HepG2 (cell line): Measurements from ENCODE around the gene CFAP61. TPM values are rescaled to one million over a fixed set of nuclear protein-coding genes. Genes with fewer than 3 reads are reported as not detected.

Experiments used
- ATAC-seq: fragments of 200-7000 bp; cut with Tn5 transposase; 3 replicates; pipeline ENCODE4 v1.9.1; 2020; ENCODE audit warnings: mild to moderate bottlenecking, moderate library complexity
- BruUV-seq: library from RNA; stranded (reverse); fragments of 400-500 nt; replicated peaks from 2 replicates; lab custom pipeline; 2021; lab: Mats Ljungman, UMichigan
- CTCF ChIA-PET: fragments of 300-600 bp; formaldehyde crosslinking; extraction: SDS; loops from one replicate; lab custom pipeline; 2021; ENCODE audit warnings: low total read pairs, inconsistent platforms, low intra/inter-chr PET ratio; lab: Yijun Ruan, JAX
- POLR2A ChIA-PET: fragments of 350-600 bp; sonication (Branson Sonifier 250); formaldehyde crosslinking; loops from one replicate; lab custom pipeline; 2020; ENCODE audit warnings: antibody characterized with exemption, inconsistent platforms; lab: Yijun Ruan, JAX
- DNase-seq: peaks from one replicate; pipeline ENCODE4 v3.0.0-alpha.2; 2015; ENCODE audit warnings: low spot score
- FAIRE-seq: peaks from 3 replicates; lab custom pipeline; 2011; peaks lifted over from hg19 to GRCh38; lab: Jason Lieb, UNC
- H2AFZ ChIP-seq: one replicate; pipeline ENCODE4 v1.6.1; 2011; ENCODE audit warnings: low read length, inconsistent platforms
- H3K27ac ChIP-seq: fragments of 300-600 bp; 3 replicates; pipeline ENCODE4 v1.8.0; 2011; ENCODE audit warnings: mixed run types, mild to moderate bottlenecking, mixed read lengths, low read length, inconsistent platforms; ENCODE audit not compliant: insufficient read depth; ENCODE audit errors: extremely low read length
- H3K27me3 ChIP-seq, 2 experiments: fragments of 200-600 bp in 1 of 2; 2 replicates in 1 of 2; 3 replicates in 1 of 2; pipeline versions ENCODE4 v1.6.0 to v1.8.0; 2011; ENCODE audit warnings: low read length in 2 of 2, mild to moderate bottlenecking in 2 of 2, moderate library complexity in 2 of 2, inconsistent platforms in 1 of 2; ENCODE audit not compliant: insufficient read depth in 2 of 2, control insufficient read depth in 1 of 2
- H3K36me3 ChIP-seq, 2 experiments: fragments of 200-600 bp in 1 of 2; replicated peaks in 1 of 2; 2 replicates in 1 of 2; 3 replicates in 1 of 2; pipeline versions ENCODE4 v1.5.1 to v1.8.0; 2011; ENCODE audit warnings: low read length in 2 of 2, inconsistent platforms in 1 of 2; ENCODE audit not compliant: insufficient read depth in 2 of 2, control insufficient read depth in 1 of 2
- H3K4me1 ChIP-seq: 2 replicates; pipeline ENCODE4 v1.5.1; 2012; ENCODE audit warnings: low read length, inconsistent platforms; ENCODE audit not compliant: insufficient read depth
- H3K4me2 ChIP-seq: 2 replicates; pipeline ENCODE4 v1.6.0; 2011; ENCODE audit warnings: low read depth, low read length, inconsistent platforms
- H3K4me3 ChIP-seq, 3 experiments: fragments of 200-600 bp in 1 of 3; sonication (generic), shearing (Covaris generic) in 1 of 3; replicated peaks in 1 of 3; 2 replicates each; pipeline ENCODE4 v1.5.1; 2011 to 2016; ENCODE audit warnings: low read length in 3 of 3, inconsistent platforms in 2 of 3, low read depth in 2 of 3, mild to moderate bottlenecking in 2 of 3, control low read depth in 1 of 3, mixed read lengths in 1 of 3; ENCODE audit not compliant: insufficient read depth in 1 of 3
- H3K79me2 ChIP-seq: one replicate; pipeline ENCODE4 v1.6.1; 2011; ENCODE audit warnings: low read length, inconsistent platforms; ENCODE audit not compliant: insufficient read depth
- H3K9ac ChIP-seq: 2 replicates; pipeline ENCODE4 v1.6.0; 2011; ENCODE audit warnings: mild to moderate bottlenecking, low read depth, low read length, inconsistent platforms; ENCODE audit not compliant: insufficient read depth
- H3K9me3 ChIP-seq: 2 replicates; pipeline ENCODE4 v1.5.1; 2012; ENCODE audit warnings: mild to moderate bottlenecking, low read length
- H4K20me1 ChIP-seq: 2 replicates; pipeline ENCODE4 v1.6.0; 2011; ENCODE audit warnings: inconsistent platforms, mild to moderate bottlenecking, low read length, moderate library complexity; ENCODE audit not compliant: insufficient read depth
- ATAD3A ChIP-seq: sonication (generic); formaldehyde crosslinking; IDR thresholded peaks from 2 replicates; pipeline ENCODE4 v1.4.0; 2020; ENCODE audit warnings: missing genetic modification reagents
- ATRX ChIP-seq: sonication (generic); formaldehyde crosslinking; IDR thresholded peaks from 2 replicates; pipeline ENCODE4 v1.4.0; 2020; ENCODE audit warnings: missing genetic modification reagents, borderline replicate concordance
- CEBPB ChIP-seq: IDR thresholded peaks from 2 replicates; pipeline ENCODE4 v1.6.1; 2011; ENCODE audit warnings: low read depth, low read length, improper control_type of control experiment, borderline replicate concordance
- ELF1 ChIP-seq: sonication (generic); formaldehyde crosslinking; IDR thresholded peaks from 2 replicates; pipeline ENCODE4 v1.4.0; 2020; ENCODE audit warnings: missing genetic modification reagents
- NFIB ChIP-seq: sonication (generic); formaldehyde crosslinking; IDR thresholded peaks from 2 replicates; pipeline ENCODE4 v1.9.0; 2021; ENCODE audit warnings: missing genetic modification reagents, mild to moderate bottlenecking, borderline replicate concordance
- NPAS2 ChIP-seq: sonication (generic); formaldehyde crosslinking; IDR thresholded peaks from 2 replicates; pipeline ENCODE4 v1.8.0; 2022; ENCODE audit warnings: mild to moderate bottlenecking, missing genetic modification reagents, borderline replicate concordance
- NR2F2 ChIP-seq: IDR thresholded peaks from 2 replicates; pipeline ENCODE4 v1.6.1; 2012; ENCODE audit warnings: low read depth, inconsistent platforms, borderline replicate concordance
- WIZ ChIP-seq: sonication (generic); formaldehyde crosslinking; IDR thresholded peaks from 2 replicates; pipeline ENCODE4 v1.5.1; 2020; ENCODE audit warnings: mild to moderate bottlenecking, missing genetic modification reagents
- ZNF160 ChIP-seq: sonication (generic); formaldehyde crosslinking; IDR thresholded peaks from 2 replicates; pipeline ENCODE4 v1.8.0; 2022; ENCODE audit warnings: mild to moderate bottlenecking, inconsistent platforms, missing genetic modification reagents
- ZNF329 ChIP-seq: sonication (generic); formaldehyde crosslinking; IDR thresholded peaks from 2 replicates; pipeline ENCODE4 v1.9.0; 2021; ENCODE audit warnings: low read depth, mild to moderate bottlenecking, missing genetic modification reagents
- ZNF816 ChIP-seq: sonication (generic); formaldehyde crosslinking; IDR thresholded peaks from 2 replicates; pipeline ENCODE4 v1.8.0; 2022; ENCODE audit warnings: missing genetic modification reagents, mild to moderate bottlenecking, borderline replicate concordance
- WGBS: methylation state at CpG from one replicate; pipeline ENCODE4 v1.1.6; 2017; ENCODE audit warnings: low lambda C conversion rate; 5-methylcytosine and 5-hydroxymethylcytosine counted together
- in situ Hi-C: cut with HindIII; loops from 2 replicates; pipeline ENCODE4 v1.10.0; 2017; ENCODE audit warnings: low pct_unique_long_range_greater_than_20kb; ENCODE audit not compliant: extremely low pct_ligation_motif_present
- intact Hi-C: fragments of 100-400 bp; cut with micrococcal nuclease; formaldehyde crosslinking; loops from one replicate; pipeline ENCODE4 v1.10.0; 2022; ENCODE audit not compliant: unreplicated experiment
- polyA plus RNA-seq, 8 experiments: library from polyadenylated mRNA; depleted of rRNA in 3 of 8; stranded (reverse) in 7 of 8; unstranded in 1 of 8; fragments of >200 nt; fragmentation: Illumina TruSeq in 4 of 8; extraction: Trizol in 4 of 8; gene quantifications; 2 replicates each; pipeline versions ENCODE4 v1.2.1 to v1.2.3, GENCODE V29; 2011 to 2016; ENCODE audit warnings: low read depth in 4 of 8, missing spikeins in 1 of 8, mixed read lengths in 1 of 8; ENCODE audit not compliant: insufficient read depth in 1 of 8
- total RNA-seq, 5 experiments: library from RNA; depleted of rRNA; stranded (reverse); fragments of >200 nt; fragmentation: Illumina TruSeq; extraction: Trizol; gene quantifications; 2 replicates each; pipeline ENCODE4 v1.2.3, GENCODE V29; 2016; ENCODE audit warnings: low read depth in 1 of 5
- TF ChIP-seq, protein P1 (sequence below): sonication (generic); formaldehyde crosslinking; IDR thresholded peaks from 2 replicates; pipeline ENCODE4 v1.5.0; 2020; ENCODE audit warnings: missing genetic modification reagents, mild to moderate bottlenecking, borderline replicate concordance
- TF ChIP-seq, protein P2 (sequence below), 2 experiments: fragments of 450-650 bp in 1 of 2; sonication (generic) in 1 of 2; formaldehyde crosslinking; IDR thresholded peaks; 2 replicates each; pipeline versions ENCODE4 v1.5.0 to v1.8.0; 2020 to 2022; ENCODE audit warnings: mild to moderate bottlenecking in 1 of 2, missing genetic modification reagents in 1 of 2
- TF ChIP-seq, protein P3 (sequence below): sonication (generic); formaldehyde crosslinking; IDR thresholded peaks from 2 replicates; pipeline ENCODE4 v1.4.0; 2020; ENCODE audit warnings: missing genetic modification reagents, borderline replicate concordance

Gene CFAP61
- total and polyA plus RNA-seq, 2 of the 13 experiments (the other 11 are each of a cell fraction or from before 2014, with no cell fraction given), result 0.27 TPM; not detected in 1

DNA sequence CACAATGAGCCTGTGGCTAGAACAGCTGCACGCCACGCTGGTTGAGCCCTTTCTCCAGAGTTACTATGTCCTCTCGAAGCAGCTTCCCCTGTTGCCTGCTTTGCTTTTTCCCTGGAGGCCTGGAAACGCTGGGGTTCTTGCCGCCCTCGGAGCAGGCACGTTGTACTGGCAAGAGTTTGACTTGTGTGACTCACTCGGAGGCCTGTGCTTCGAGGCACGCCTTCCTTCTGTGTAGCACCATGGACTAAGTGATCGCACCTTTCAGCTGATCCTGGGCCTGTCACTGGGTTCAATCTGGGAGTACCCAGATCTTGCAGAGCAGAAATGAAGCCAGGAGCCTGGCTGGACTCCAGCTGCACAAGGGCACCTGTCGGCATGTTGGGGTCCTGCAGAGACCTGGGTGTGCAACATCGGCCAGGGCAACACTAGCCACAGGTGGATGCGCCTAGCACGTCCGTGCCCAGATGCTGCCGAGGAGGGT is 320.8 kb downstream of the CFAP61 start (continued):
- TF ChIP-seq, protein P1, sequence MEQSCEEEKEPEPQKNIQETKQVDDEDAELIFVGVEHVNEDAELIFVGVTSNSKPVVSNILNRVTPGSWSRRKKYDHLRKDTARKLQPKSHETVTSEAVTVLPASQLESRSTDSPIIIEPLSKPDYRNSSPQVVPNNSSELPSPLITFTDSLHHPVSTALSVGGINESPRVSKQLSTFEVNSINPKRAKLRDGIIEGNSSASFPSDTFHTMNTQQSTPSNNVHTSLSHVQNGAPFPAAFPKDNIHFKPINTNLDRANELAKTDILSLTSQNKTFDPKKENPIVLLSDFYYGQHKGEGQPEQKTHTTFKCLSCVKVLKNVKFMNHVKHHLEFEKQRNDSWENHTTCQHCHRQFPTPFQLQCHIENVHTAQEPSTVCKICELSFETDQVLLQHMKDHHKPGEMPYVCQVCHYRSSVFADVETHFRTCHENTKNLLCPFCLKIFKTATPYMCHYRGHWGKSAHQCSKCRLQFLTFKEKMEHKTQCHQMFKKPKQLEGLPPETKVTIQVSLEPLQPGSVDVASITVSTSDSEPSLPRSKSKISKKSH (CRISPR knock-in tag), result no peak
- no peak for TF ChIP-seq ZNF160 (CRISPR knock-in tag)

DNA sequence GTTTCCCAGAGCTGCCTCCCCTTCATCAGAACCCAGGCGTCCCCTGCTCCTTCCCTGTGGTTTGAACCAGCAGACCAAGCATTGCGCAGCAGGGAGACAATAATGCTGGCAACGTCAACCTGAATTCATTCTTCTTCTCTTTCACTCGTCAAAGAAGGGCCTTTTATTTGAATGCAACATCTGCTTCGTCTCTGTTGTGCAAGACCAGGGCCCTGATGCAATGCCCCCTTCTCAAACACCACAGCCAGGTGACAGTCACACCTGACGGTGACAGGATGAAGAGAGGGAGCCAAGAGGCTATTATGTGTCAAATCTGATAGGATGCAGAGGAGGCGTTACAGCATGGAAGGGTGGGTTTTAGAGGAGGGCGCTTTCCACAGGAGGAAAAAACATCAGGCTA is 323.5 kb downstream of the CFAP61 start:
- no peak overlapping the region for H3K4me2 ChIP-seq
- H2AFZ ChIP-seq, result no peak overlapping the region
- intact Hi-C loops, result no loop called here
- DNase-seq (no peak), FAIRE-seq (no peak), ATAC-seq (no peak)
- no peaks in the 10 kb centered on the region for H3K36me3 ChIP-seq
- peaks cover 7 to 51% of the 10 kb centered on the region in 2 experiments; a peak in 4 of 5 replicates for H3K27me3 ChIP-seq
- no peaks in the 10 kb centered on the region for H3K4me1 ChIP-seq
- no peaks in the 10 kb centered on the region for H3K79me2 ChIP-seq
- H3K9ac ChIP-seq, result no peak overlapping the region
- ChIA-PET CTCF (no interaction called here), POLR2A (no interaction called here)
- BruUV-seq, result no TSS peak
- H3K4me3 ChIP-seq, result no peak overlapping the region
- H3K27ac ChIP-seq, result no peak overlapping the region
- in situ Hi-C loops, result no loop called here
- WGBS, result 20% methylated on average over 8 of the region's 8 CpGs
- H3K9me3 ChIP-seq, result peaks cover 5% of the 10 kb centered on the region
- no peaks in the 10 kb centered on the region for H4K20me1 ChIP-seq
- no peak for TF ChIP-seq WIZ (CRISPR knock-in tag)
- TF ChIP-seq NPAS2, result no peak
- no peak for TF ChIP-seq NFIB
- TF ChIP-seq ATAD3A (CRISPR knock-in tag), result no peak
- TF ChIP-seq CEBPB, result peak; percentile 89
- TF ChIP-seq, protein P2, sequence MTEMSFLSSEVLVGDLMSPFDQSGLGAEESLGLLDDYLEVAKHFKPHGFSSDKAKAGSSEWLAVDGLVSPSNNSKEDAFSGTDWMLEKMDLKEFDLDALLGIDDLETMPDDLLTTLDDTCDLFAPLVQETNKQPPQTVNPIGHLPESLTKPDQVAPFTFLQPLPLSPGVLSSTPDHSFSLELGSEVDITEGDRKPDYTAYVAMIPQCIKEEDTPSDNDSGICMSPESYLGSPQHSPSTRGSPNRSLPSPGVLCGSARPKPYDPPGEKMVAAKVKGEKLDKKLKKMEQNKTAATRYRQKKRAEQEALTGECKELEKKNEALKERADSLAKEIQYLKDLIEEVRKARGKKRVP (CRISPR knock-in tag; IDR thresholded peaks at IDR 0.05), result peak in 1 of 2 experiments; percentile 62; a peak in 1 of 4 replicates
- no peak for TF ChIP-seq ZNF329 (CRISPR knock-in tag)
- no peak for TF ChIP-seq NR2F2
- no peak for TF ChIP-seq ELF1 (CRISPR knock-in tag)
- TF ChIP-seq, protein P3, sequence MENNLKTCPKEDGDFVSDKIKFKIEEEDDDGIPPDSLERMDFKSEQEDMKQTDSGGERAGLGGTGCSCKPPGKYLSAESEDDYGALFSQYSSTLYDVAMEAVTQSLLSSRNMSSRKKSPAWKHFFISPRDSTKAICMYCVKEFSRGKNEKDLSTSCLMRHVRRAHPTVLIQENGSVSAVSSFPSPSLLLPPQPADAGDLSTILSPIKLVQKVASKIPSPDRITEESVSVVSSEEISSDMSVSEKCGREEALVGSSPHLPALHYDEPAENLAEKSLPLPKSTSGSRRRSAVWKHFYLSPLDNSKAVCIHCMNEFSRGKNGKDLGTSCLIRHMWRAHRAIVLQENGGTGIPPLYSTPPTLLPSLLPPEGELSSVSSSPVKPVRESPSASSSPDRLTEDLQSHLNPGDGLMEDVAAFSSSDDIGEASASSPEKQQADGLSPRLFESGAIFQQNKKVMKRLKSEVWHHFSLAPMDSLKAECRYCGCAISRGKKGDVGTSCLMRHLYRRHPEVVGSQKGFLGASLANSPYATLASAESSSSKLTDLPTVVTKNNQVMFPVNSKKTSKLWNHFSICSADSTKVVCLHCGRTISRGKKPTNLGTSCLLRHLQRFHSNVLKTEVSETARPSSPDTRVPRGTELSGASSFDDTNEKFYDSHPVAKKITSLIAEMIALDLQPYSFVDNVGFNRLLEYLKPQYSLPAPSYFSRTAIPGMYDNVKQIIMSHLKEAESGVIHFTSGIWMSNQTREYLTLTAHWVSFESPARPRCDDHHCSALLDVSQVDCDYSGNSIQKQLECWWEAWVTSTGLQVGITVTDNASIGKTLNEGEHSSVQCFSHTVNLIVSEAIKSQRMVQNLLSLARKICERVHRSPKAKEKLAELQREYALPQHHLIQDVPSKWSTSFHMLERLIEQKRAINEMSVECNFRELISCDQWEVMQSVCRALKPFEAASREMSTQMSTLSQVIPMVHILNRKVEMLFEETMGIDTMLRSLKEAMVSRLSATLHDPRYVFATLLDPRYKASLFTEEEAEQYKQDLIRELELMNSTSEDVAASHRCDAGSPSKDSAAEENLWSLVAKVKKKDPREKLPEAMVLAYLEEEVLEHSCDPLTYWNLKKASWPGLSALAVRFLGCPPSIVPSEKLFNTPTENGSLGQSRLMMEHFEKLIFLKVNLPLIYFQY (CRISPR knock-in tag), result no peak
- no peak for TF ChIP-seq ZNF816 (CRISPR knock-in tag)
- no peak for TF ChIP-seq ATRX (CRISPR knock-in tag)
